Measurements from ENCODE around the gene RBM34.
"Not testable (repeated sequence)": the region's sequence is repeated elsewhere in the genome, so short reads cannot be mapped to it uniquely, and the experiment has no call there.

The RBM34 gene

DNA sequence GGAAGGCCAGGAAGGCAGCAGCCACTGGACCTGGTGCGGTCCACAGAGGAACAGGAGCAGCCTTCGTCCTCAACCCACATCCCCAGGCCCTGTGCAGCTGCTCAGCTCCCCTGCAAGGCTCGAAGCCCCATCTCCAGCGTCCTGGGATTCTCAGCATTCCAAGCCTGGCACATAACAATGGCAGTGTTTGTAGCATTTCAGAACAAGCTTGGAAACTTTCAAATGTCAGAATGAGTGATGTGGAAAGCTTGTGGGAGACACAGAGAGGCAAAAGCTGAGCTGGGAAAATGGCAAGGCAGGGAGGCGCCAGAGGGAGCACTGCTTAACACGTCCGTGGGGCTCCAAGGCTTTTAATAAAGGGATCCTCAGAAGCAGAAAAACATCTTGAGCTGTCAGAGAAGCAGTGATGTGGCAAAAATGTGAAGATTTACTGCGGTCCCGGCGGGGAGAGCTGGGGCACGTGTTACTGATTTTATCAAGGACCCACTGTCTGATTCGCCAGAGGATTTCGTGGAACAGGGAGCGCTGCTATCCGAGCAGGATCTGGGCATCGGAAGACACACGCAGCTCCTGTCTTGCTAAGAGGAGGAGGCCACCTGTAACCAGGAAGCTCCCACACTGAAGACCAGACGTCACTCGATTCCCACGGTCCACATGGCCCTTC is 70.5 kb downstream of the RBM34 start:
- no peak for DNase-seq

DNA sequence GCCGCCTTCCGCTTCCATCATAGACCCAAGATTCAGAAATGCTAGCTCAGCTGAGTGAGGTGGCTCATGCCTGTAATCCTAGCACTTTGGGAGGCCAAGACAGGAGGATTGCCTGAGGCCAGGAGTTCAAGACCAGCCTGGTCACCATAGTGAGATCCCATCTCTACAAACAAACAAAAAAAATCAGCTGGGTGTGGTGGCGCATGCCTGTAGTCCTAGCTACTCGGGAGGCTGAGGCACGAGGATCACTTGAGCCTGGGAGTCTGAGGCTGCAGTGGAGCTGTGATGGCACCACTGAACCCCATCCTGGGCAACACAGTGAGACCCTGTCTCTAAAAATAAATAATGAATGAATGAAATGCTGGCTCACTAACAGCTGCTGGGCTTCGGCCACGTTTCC is 72.1 kb downstream of the RBM34 start:
- no peak for DNase-seq

DNA sequence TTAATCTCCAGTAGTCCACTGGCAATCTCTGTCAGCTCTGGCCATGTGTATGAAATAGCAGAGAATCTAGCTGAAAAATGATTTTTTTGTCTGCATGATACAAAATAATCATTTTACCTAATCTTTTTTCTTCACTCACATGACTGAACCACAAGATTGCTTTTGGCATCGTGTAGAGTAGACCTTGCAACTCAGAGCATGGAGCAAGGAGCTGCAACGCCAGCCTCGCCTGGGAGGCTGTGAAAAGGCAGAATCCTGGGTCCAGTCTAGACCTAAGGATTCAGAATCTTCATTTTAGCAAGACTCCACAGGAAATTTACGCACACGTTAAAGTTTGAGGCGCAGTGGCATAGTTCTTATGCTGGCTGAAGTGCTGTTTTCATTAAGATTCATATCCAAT is 72.6 kb downstream of the RBM34 start:
- no peak for DNase-seq

DNA sequence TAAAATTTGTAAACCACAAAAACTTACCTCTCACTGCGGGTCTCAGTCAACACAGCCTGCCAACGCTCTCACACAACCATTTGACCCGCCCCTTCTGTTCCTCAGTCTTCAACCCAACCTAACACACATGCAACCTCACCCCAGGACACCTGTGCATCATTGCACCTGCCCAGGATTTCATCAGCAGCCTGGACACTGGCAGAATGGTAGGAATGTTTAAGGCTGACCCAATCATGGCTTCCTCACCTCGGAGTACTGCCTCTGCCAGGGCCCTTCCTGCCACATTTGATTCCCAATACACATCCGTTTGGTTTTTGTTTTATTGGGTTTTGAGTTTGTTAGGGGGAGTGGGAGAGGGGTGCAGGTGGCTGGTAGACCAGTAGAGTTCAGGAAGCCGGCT is 73.1 kb downstream of the RBM34 start:
- DNase-seq: no peak

DNA sequence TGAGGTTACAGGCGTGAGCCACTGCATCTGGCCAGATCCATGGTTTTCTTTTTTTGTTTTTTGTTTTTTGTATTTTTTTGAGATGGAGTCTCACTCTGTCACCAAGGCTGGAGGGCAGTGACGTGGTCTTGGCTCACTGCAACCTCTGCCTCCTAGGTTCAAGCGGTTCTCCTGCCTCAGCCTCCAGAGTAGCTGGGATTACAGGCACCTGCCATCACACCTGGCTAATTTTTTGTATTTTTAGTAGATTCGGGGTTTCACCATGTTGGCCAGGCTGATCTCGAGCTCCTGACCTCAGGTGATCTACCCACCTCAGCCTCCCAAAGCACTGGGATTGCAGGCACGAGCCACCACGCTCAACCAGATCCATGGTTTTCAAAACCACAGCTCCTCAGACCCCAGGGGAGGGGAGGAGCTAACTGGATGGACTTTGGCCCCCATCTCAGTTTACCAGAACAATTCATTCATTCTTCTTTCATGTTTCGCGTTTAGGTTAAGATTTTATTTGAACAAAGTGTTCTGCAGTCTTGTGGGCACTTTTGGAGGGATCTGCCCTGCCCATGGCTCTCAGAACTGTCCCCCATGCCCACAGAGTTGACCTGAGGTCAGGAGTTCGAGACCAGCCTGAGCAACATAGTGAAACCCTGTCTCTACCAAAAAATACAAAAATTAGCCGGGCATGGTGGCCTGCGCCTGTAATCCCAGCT is 75.5 kb downstream of the RBM34 start:
- DNase-seq: not testable (repeated sequence)
